Astrocyte (in vitro differentiated cells and primary cell): ENCODE measurements around the gene CNGB1. TPM values are rescaled to one million over a fixed set of nuclear protein-coding genes. Genes with fewer than 3 reads are reported as not detected.
A peak's percentile ranks its signal among the peaks of the same experiment; 100 is the strongest.

Experiments used
- DNase-seq: peaks from one replicate; pipeline ENCODE4 v3.0.0-alpha.2; 2010; ENCODE audit warnings: low read depth
- FAIRE-seq: peaks from 2 replicates; lab custom pipeline; 2011; peaks lifted over from hg19 to GRCh38; lab: Jason Lieb, UNC
- H2AFZ ChIP-seq: 2 replicates; pipeline ENCODE4 v1.6.0; 2012; ENCODE audit warnings: low read depth, low read length, inconsistent platforms
- H3K27ac ChIP-seq: 2 replicates; pipeline ENCODE4 v1.5.1; 2011; ENCODE audit warnings: low read depth, low read length, inconsistent platforms
- H3K27me3 ChIP-seq: 2 replicates; pipeline ENCODE4 v1.6.0; 2011; ENCODE audit warnings: low read length, inconsistent platforms; ENCODE audit not compliant: insufficient read depth
- H3K36me3 ChIP-seq: 2 replicates; pipeline ENCODE4 v1.5.1; 2011; ENCODE audit warnings: low read length, inconsistent platforms; ENCODE audit not compliant: insufficient read depth
- H3K4me1 ChIP-seq: 2 replicates; pipeline ENCODE4 v1.5.1; 2011; ENCODE audit warnings: low read length, inconsistent platforms; ENCODE audit not compliant: insufficient read depth
- H3K4me2 ChIP-seq: 2 replicates; pipeline ENCODE4 v1.6.0; 2012; ENCODE audit warnings: low read length, inconsistent platforms
- H3K4me3 ChIP-seq: 2 replicates; pipeline ENCODE4 v1.5.1; 2011; ENCODE audit warnings: low read depth, mild to moderate bottlenecking, low read length, inconsistent platforms; ENCODE audit not compliant: insufficient read depth
- H3K79me2 ChIP-seq: 2 replicates; pipeline ENCODE4 v1.6.0; 2012; ENCODE audit warnings: mild to moderate bottlenecking, low read length, inconsistent platforms; ENCODE audit not compliant: insufficient read depth
- H3K9ac ChIP-seq: 2 replicates; pipeline ENCODE4 v1.6.0; 2012; ENCODE audit warnings: mild to moderate bottlenecking, low read length, inconsistent platforms
- H3K9me3 ChIP-seq: 2 replicates; pipeline ENCODE4 v1.5.1; 2012; ENCODE audit warnings: low read depth, mild to moderate bottlenecking, low read length, inconsistent platforms; ENCODE audit not compliant: insufficient read depth
- H4K20me1 ChIP-seq: 2 replicates; pipeline ENCODE4 v1.6.0; 2012; ENCODE audit warnings: low read length, inconsistent platforms; ENCODE audit not compliant: insufficient read depth
- H3K27ac Mint-ChIP-seq: one replicate; pipeline ENCODE4 v1.8.0; 2021; ENCODE audit warnings: mild to moderate bottlenecking, mixed read lengths; ENCODE audit not compliant: unreplicated experiment
- H3K27me3 Mint-ChIP-seq: one replicate; pipeline ENCODE4 v1.8.0; 2021; ENCODE audit warnings: low read depth, mixed read lengths; ENCODE audit not compliant: unreplicated experiment
- H3K36me3 Mint-ChIP-seq: one replicate; pipeline ENCODE4 v1.8.0; 2021; ENCODE audit warnings: low read depth, mixed read lengths; ENCODE audit not compliant: unreplicated experiment
- H3K4me1 Mint-ChIP-seq: one replicate; pipeline ENCODE4 v1.8.0; 2021; ENCODE audit warnings: low read depth, mixed read lengths; ENCODE audit not compliant: unreplicated experiment
- H3K4me3 Mint-ChIP-seq: one replicate; pipeline ENCODE4 v1.8.0; 2021; ENCODE audit warnings: mild to moderate bottlenecking, moderate library complexity, mixed read lengths; ENCODE audit not compliant: unreplicated experiment
- H3K9me3 Mint-ChIP-seq: one replicate; pipeline ENCODE4 v1.8.0; 2021; ENCODE audit warnings: mild to moderate bottlenecking, mixed read lengths; ENCODE audit not compliant: unreplicated experiment
- EZH2 ChIP-seq: IDR thresholded peaks from 2 replicates; pipeline ENCODE4 v1.6.1; 2012; ENCODE audit warnings: mild to moderate bottlenecking, low read length, inconsistent platforms; ENCODE audit not compliant: insufficient read depth
- total RNA-seq: library from RNA; stranded (reverse); gene quantifications from 2 replicates; pipeline ENCODE4 v1.2.1, GENCODE V29; 2021
- TF ChIP-seq, protein P1 (sequence below): IDR thresholded peaks from 2 replicates; pipeline ENCODE4 v1.5.1; 2011; ENCODE audit warnings: low read depth, mild to moderate bottlenecking, inconsistent platforms, low read length, moderate library complexity; ENCODE audit not compliant: insufficient read depth

The CNGB1 gene
- total RNA-seq, 1 donor from 2014 or later, result not detected

DNA sequence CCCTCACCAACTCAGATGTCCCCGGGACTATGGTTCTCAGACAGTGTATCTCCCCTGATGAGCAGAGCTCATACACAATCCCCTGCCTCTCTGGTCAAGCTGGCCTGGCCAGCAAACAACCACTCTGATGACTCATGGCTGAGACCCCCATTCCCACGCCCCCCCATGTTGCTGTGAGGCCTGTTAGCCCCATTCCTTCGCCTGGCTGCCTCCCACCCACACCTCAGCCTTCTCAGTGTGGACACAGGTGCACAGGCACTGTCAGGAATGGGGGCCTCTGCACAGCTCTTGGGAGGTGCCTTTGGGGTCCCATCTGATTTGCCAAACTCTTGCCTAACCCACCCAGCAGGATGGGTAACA lies 80.2 kb downstream of the CNGB1 start:
- Histone ChIP-seq H3K9ac (no peak overlapping the region), H3K4me1 (peaks cover 34% of the 10 kb centered on the region), H3K4me2 (no peak overlapping the region), H2AFZ (no peak overlapping the region), H4K20me1 (no peaks in the 10 kb centered on the region), H3K36me3 (no peaks in the 10 kb centered on the region), H3K27ac (no peak overlapping the region), H3K27me3 (peaks cover 30% of the 10 kb centered on the region), H3K4me3 (no peak overlapping the region), H3K9me3 (no peaks in the 10 kb centered on the region), H3K79me2 (no peaks in the 10 kb centered on the region)
- Mint-ChIP-seq H3K27ac (no peak overlapping the region), H3K27me3 (peaks cover 29% of the 10 kb centered on the region), H3K9me3 (peaks cover 6% of the 10 kb centered on the region), H3K4me1 (peaks cover 12% of the 10 kb centered on the region), H3K4me3 (peak overlapping the region; percentile 25), H3K36me3 (no peaks in the 10 kb centered on the region)
- DNase-seq (no peak), FAIRE-seq (no peak)
- TF ChIP-seq, protein P1, sequence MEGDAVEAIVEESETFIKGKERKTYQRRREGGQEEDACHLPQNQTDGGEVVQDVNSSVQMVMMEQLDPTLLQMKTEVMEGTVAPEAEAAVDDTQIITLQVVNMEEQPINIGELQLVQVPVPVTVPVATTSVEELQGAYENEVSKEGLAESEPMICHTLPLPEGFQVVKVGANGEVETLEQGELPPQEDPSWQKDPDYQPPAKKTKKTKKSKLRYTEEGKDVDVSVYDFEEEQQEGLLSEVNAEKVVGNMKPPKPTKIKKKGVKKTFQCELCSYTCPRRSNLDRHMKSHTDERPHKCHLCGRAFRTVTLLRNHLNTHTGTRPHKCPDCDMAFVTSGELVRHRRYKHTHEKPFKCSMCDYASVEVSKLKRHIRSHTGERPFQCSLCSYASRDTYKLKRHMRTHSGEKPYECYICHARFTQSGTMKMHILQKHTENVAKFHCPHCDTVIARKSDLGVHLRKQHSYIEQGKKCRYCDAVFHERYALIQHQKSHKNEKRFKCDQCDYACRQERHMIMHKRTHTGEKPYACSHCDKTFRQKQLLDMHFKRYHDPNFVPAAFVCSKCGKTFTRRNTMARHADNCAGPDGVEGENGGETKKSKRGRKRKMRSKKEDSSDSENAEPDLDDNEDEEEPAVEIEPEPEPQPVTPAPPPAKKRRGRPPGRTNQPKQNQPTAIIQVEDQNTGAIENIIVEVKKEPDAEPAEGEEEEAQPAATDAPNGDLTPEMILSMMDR, result no peak
- TF ChIP-seq EZH2, result no peak

DNA sequence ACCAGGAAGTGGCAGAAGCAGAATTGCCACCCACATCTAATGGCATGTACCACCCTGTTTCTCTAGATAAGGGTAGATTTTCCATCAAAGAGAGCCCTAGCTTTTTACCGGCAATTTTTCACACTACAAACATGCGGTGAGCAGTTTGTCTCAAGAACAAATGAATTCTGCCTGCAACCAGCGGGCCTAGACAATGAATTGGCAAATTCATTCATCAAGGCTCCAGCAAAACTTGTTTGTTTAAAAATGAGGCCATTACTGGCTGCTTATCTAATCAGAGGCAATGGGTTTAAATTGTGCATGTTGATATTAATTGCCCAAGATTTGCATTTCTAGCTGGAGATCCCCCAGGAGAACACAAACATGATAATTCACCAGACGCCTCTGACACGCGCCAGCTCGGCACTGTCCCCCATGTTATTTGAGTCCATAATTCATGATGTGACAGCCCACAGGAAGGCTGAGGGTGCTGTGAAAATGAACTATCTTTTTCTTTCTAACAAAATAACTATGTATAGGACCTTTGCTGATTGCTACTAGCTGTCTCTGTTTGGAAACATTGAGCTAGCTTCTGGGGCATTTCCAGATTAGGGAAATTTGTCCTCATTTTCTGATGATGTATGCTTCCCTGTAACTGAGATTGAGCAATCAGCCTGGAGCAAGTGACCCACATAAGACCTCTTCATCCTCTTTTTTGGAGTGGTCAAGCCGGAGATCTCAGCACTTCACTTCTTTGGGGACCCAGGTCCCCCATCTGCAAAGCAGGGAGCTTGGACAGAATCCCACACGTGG lies 80.8 kb downstream of the CNGB1 start:
- Histone ChIP-seq H3K9me3 (no peaks in the 10 kb centered on the region), H3K9ac (no peak overlapping the region), H3K27ac (no peak overlapping the region), H3K4me2 (no peak overlapping the region), H3K36me3 (no peaks in the 10 kb centered on the region), H2AFZ (no peak overlapping the region), H3K79me2 (no peaks in the 10 kb centered on the region), H3K27me3 (peaks cover 33% of the 10 kb centered on the region), H3K4me3 (no peak overlapping the region), H4K20me1 (no peaks in the 10 kb centered on the region), H3K4me1 (peaks cover 34% of the 10 kb centered on the region)
- Mint-ChIP-seq H3K4me1 (peaks cover 12% of the 10 kb centered on the region), H3K27ac (no peak overlapping the region), H3K9me3 (peaks cover 6% of the 10 kb centered on the region), H3K27me3 (peaks cover 34% of the 10 kb centered on the region), H3K4me3 (peak overlapping the region; percentile 25), H3K36me3 (no peaks in the 10 kb centered on the region)
- TF ChIP-seq EZH2, result no peak
- TF ChIP-seq, protein P1, result no peak
- DNase-seq (peak; percentile 76), FAIRE-seq (no peak)

- no peak for TF ChIP-seq EZH2
- TF ChIP-seq, protein P1, result no peak
- Histone ChIP-seq H3K36me3 (no peaks in the 10 kb centered on the region), H3K27me3 (peaks cover 39% of the 10 kb centered on the region), H3K4me1 (peaks cover 34% of the 10 kb centered on the region), H2AFZ (no peak overlapping the region), H3K4me3 (no peak overlapping the region), H3K9me3 (no peaks in the 10 kb centered on the region), H3K27ac (no peak overlapping the region), H3K4me2 (no peak overlapping the region), H3K79me2 (no peaks in the 10 kb centered on the region), H4K20me1 (no peaks in the 10 kb centered on the region), H3K9ac (no peak overlapping the region)
- no peak overlapping the region for H3K27ac Mint-ChIP-seq
- H3K27me3 Mint-ChIP-seq, result peaks cover 38% of the 10 kb centered on the region
- peaks cover 4% of the 10 kb centered on the region for H3K9me3 Mint-ChIP-seq
- FAIRE-seq, result no peak
- no peak overlapping the region for H3K4me3 Mint-ChIP-seq
- DNase-seq, result no peak
- peaks cover 12% of the 10 kb centered on the region for H3K4me1 Mint-ChIP-seq
- no peaks in the 10 kb centered on the region for H3K36me3 Mint-ChIP-seq
Measured at GRCh38 chr16:57889522-57889921, 81.4 kb downstream of the CNGB1 start.
